Esophagus squamous epithelium (tissue), 4 donors: ENCODE measurements around the gene BEND7.
"Not testable (repeated sequence)": the region's sequence is repeated elsewhere in the genome, so short reads cannot be mapped to it uniquely, and the experiment has no call there.

Source experiments
- CTCF ChIP-seq, 6 experiments: fragments of 450-650 bp in 4 of 6; fragments of 200-600 bp in 2 of 6; sonication (generic) in 2 of 6; IDR thresholded peaks; one replicate each; pipeline ENCODE4 v1.5.1; 2016 to 2019; ENCODE audit warnings: antibody characterized with exemption in 6 of 6, mild to moderate bottlenecking in 4 of 6, moderate library complexity in 4 of 6
- POLR2A ChIP-seq, 4 donors: fragments of 450-650 bp; IDR thresholded peaks; one replicate each; pipeline ENCODE4 v1.6.1; 2017; ENCODE audit warnings: antibody characterized with exemption in 4 of 4, mild to moderate bottlenecking in 4 of 4, moderate library complexity in 3 of 4

- TF ChIP-seq CTCF, POLR2A (IDR thresholded peaks at IDR 0.05): not testable (repeated sequence)
Observed at GRCh38 chr10:13537985-13538384, 9.2 kb upstream of the BEND7 start.
